A673 (cell line): ENCODE results near the gene PCDHB3.
A peak's percentile ranks its signal among the peaks of the same experiment; 100 is the strongest.

ENCODE experiments used
- EZH2 ChIP-seq: fragments of 200-600 bp; sonication (generic); IDR thresholded peaks from 2 replicates; pipeline ENCODE4 v1.6.1; 2017; ENCODE audit warnings: borderline replicate concordance, low read depth, mild to moderate bottlenecking, mixed read lengths, antibody characterized with exemption, low read length; ENCODE audit not compliant: poor library complexity, severe bottlenecking
- TF ChIP-seq, protein P1 (sequence below): fragments of 300-800, 200-600 bp; sonication (generic); conservative IDR thresholded peaks from 2 replicates; pipeline ENCODE4 v1.5.1; 2017; ENCODE audit warnings: low read depth, mild to moderate bottlenecking, antibody characterized with exemption, low read length, moderate library complexity, mixed read lengths

DNA sequence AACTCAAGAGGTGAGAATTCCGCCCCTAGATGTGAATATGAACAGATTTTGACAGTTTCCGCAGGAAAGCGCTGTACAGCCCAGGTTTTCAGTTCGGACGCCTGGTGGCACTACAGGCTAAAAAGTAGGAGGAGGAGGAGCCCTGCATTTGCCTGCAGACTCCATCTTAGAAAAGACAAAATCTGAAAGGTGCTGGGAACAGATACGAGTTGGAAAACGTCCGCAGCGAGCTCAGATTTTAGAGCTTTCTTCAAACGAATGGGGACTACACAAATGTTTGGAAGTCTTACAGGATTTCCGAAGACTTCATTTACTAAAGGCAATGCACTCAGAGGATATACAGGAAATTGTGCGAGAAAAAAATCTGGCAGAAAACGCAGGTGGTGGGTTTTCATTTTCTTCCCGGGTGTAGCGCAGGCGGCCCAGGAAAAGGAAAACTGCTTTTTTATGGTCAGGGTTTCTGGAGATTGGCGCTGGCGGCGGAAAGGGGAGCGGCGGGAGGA is 15.7 kb upstream of the PCDHB3 start:
- TF ChIP-seq, protein P1, sequence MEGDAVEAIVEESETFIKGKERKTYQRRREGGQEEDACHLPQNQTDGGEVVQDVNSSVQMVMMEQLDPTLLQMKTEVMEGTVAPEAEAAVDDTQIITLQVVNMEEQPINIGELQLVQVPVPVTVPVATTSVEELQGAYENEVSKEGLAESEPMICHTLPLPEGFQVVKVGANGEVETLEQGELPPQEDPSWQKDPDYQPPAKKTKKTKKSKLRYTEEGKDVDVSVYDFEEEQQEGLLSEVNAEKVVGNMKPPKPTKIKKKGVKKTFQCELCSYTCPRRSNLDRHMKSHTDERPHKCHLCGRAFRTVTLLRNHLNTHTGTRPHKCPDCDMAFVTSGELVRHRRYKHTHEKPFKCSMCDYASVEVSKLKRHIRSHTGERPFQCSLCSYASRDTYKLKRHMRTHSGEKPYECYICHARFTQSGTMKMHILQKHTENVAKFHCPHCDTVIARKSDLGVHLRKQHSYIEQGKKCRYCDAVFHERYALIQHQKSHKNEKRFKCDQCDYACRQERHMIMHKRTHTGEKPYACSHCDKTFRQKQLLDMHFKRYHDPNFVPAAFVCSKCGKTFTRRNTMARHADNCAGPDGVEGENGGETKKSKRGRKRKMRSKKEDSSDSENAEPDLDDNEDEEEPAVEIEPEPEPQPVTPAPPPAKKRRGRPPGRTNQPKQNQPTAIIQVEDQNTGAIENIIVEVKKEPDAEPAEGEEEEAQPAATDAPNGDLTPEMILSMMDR: peak; percentile 85
- no peak for TF ChIP-seq EZH2
